Measurements from ENCODE around the gene SLC35F4. TPM values are rescaled to one million over a fixed set of nuclear protein-coding genes. Genes with fewer than 3 reads are reported as not detected.

The SLC35F4 gene
- total RNA-seq, 1 donor from 2014 or later: 0.37 TPM

DNA sequence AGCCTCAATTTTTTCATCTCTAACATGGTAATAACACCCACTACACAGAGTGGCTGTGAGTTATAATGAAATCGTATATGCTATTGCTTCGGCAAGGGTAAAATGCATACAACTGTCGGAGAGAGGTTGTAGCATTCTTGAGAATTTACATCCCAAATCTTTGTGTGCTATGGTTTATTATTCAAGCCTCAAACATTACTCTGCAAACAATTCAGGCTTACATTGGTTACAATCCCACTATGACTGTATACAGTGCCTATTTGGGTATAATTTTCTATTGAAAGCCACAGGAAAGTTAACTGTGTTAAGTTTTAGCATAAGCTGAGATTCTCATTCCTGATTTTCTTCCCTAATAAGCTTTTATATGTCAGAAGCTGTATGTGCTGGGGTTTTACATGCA is 20.6 kb downstream of the SLC35F4 start:
- TF ChIP-seq, protein P1, sequence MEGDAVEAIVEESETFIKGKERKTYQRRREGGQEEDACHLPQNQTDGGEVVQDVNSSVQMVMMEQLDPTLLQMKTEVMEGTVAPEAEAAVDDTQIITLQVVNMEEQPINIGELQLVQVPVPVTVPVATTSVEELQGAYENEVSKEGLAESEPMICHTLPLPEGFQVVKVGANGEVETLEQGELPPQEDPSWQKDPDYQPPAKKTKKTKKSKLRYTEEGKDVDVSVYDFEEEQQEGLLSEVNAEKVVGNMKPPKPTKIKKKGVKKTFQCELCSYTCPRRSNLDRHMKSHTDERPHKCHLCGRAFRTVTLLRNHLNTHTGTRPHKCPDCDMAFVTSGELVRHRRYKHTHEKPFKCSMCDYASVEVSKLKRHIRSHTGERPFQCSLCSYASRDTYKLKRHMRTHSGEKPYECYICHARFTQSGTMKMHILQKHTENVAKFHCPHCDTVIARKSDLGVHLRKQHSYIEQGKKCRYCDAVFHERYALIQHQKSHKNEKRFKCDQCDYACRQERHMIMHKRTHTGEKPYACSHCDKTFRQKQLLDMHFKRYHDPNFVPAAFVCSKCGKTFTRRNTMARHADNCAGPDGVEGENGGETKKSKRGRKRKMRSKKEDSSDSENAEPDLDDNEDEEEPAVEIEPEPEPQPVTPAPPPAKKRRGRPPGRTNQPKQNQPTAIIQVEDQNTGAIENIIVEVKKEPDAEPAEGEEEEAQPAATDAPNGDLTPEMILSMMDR (conservative IDR thresholded peaks at IDR 0.05): no peak
- no peaks in the 10 kb centered on the region for H3K4me1 Mint-ChIP-seq
- no peak overlapping the region for H3K4me3 Mint-ChIP-seq
- no peaks in the 10 kb centered on the region for H3K36me3 Mint-ChIP-seq (ENCODE audit: low read depth)
- H3K27me3 Mint-ChIP-seq (ENCODE audit: low read depth): peaks cover 52% of the 10 kb centered on the region
- DNase-seq (ENCODE audit: low read depth, low spot score): no peak
- H3K9me3 Mint-ChIP-seq: no peaks in the 10 kb centered on the region
- no peak overlapping the region for H3K27ac Mint-ChIP-seq (ENCODE audit: unreplicated experiment)

DNA sequence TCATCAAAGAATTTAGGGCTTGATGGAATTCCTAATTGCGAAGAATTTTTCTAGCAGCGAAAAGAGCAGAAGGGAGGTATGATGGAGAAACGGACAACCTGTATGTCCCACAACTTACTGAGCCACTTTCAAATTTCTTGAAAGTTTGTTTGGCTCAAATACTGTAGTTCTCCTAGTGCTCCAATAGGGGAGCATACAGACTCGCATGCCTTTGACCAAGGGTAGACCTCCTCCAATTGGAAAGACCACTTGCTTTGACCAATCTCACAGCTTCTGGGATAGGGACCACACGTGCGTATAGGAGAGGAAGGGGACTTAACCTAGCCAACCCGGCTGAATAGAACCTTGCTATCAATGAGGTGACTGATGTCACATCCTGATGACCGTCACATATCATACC is 28.6 kb downstream of the SLC35F4 start:
- TF ChIP-seq, protein P1 (conservative IDR thresholded peaks at IDR 0.05): no peak
- Mint-ChIP-seq H3K27me3 (ENCODE audit: low read depth) (peaks cover 32% of the 10 kb centered on the region), H3K36me3 (ENCODE audit: low read depth) (no peaks in the 10 kb centered on the region), H3K4me1 (peaks cover 9% of the 10 kb centered on the region), H3K4me3 (no peak overlapping the region), H3K9me3 (peaks cover 5% of the 10 kb centered on the region), H3K27ac (ENCODE audit: unreplicated experiment) (no peak overlapping the region)
- no peak for DNase-seq (ENCODE audit: low read depth, low spot score)

DNA sequence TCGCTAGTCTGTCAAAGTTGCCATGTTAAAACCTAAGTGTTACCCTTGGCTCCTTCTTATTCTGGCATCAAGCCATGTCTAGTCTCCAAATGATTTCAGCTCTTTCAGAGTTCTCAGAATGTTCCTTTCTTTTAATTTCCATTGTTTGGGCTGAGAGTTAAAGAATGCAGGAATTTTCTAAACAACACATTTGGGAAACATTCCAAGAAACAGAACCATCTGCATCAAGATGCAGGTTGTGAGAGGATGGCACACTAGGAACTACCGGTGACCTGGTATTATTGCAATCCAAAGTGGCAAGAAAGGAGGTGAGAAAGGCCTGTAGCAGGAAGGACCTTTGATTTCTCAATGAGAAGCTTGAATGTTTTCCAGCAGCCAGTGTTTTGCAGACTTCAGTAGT is 30.1 kb downstream of the SLC35F4 start:
- Mint-ChIP-seq H3K36me3 (ENCODE audit: low read depth) (no peaks in the 10 kb centered on the region), H3K4me1 (peaks cover 9% of the 10 kb centered on the region), H3K27me3 (ENCODE audit: low read depth) (peaks cover 26% of the 10 kb centered on the region), H3K9me3 (peaks cover 5% of the 10 kb centered on the region), H3K27ac (ENCODE audit: unreplicated experiment) (no peak overlapping the region), H3K4me3 (no peak overlapping the region)
- TF ChIP-seq, protein P1 (conservative IDR thresholded peaks at IDR 0.05): no peak
- no peak for DNase-seq (ENCODE audit: low read depth, low spot score)

DNA sequence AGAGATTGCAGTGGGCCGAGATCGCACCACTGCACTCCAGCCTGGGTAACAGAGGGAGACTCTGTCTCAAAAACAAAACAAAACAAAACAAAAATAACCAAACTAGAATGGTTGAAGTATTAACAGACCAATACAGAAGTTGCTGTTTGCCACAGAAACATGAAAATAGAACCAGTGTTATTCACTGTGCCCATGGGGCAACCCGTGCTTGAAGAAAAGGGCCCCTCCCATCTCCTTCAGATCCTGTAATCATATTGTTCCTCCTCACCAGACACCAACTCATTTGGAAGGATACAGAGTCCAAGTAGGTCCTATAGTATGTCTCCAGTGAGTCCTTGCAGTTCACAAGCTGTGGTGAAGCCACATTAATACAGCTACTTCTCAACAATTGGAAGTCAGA is 30.9 kb downstream of the SLC35F4 start:
- TF ChIP-seq, protein P1 (conservative IDR thresholded peaks at IDR 0.05): no peak
- H3K36me3 Mint-ChIP-seq (ENCODE audit: low read depth): no peaks in the 10 kb centered on the region
- no peak for DNase-seq (ENCODE audit: low read depth, low spot score)
- H3K27ac Mint-ChIP-seq (ENCODE audit: unreplicated experiment): no peak overlapping the region
- H3K27me3 Mint-ChIP-seq (ENCODE audit: low read depth): peaks cover 22% of the 10 kb centered on the region
- peaks cover 5% of the 10 kb centered on the region for H3K9me3 Mint-ChIP-seq
- H3K4me1 Mint-ChIP-seq: peaks cover 9% of the 10 kb centered on the region
- H3K4me3 Mint-ChIP-seq: no peak overlapping the region

DNA sequence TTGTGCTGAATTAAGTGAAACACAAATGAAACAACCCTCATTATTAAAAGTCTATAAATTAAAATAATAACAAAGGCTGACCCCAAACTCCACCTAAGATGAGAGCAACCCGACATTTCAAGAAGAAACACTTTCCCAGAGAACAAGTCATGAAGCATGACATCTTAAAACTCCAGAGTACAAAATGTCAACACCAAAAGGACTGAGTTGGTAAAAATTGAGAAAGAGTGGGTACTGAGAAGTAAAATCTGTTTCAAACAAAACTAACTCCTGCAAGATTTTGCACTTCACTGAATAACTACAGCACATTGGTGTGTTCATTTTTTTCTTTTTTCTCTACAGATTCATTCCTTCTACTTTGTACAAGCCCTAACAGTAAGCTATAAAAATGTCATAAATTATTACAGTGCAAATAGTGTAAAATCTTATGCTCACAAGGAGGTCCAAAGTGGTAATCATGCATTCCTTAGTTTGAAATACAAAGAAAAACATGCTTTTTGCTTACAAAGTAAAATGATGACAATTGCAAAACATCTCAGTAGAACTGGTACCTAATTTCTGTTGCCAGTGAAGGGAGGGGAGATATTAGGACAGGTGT is 31.8 kb downstream of the SLC35F4 start:
- no peak overlapping the region for H3K4me3 Mint-ChIP-seq
- peaks cover 3% of the 10 kb centered on the region for H3K9me3 Mint-ChIP-seq
- TF ChIP-seq, protein P1 (conservative IDR thresholded peaks at IDR 0.05): no peak

More for the DNA sequence above, 31.8 kb downstream of the SLC35F4 start:
- H3K27ac Mint-ChIP-seq (ENCODE audit: unreplicated experiment): no peak overlapping the region
- peaks cover 20% of the 10 kb centered on the region for H3K27me3 Mint-ChIP-seq (ENCODE audit: low read depth)
- no peaks in the 10 kb centered on the region for H3K36me3 Mint-ChIP-seq (ENCODE audit: low read depth)
- H3K4me1 Mint-ChIP-seq: peaks cover 9% of the 10 kb centered on the region
- no peak for DNase-seq (ENCODE audit: low read depth, low spot score)

All from neural crest cell (in vitro differentiated cells).